HEK293T (cell line): Measurements from ENCODE around the gene TIGD6.

Experiments
- ARNT ChIP-seq: fragments of 450-650 bp; IDR thresholded peaks from 2 replicates; pipeline ENCODE4 v1.6.1; 2017; ENCODE audit warnings: mild to moderate bottlenecking
- BHLHE40 ChIP-seq: fragments of 450-650 bp; IDR thresholded peaks from 2 replicates; pipeline ENCODE4 v1.6.1; 2016; ENCODE audit warnings: mild to moderate bottlenecking, moderate library complexity, borderline replicate concordance
- ELF4 ChIP-seq: fragments of 450-650 bp; IDR thresholded peaks from 2 replicates; pipeline ENCODE4 v1.6.1; 2017; ENCODE audit warnings: antibody characterized with exemption
- FOXA1 ChIP-seq: fragments of 450-650 bp; IDR thresholded peaks from 2 replicates; pipeline ENCODE4 v1.6.1; 2016; ENCODE audit warnings: mild to moderate bottlenecking
- FOXK2 ChIP-seq: fragments of 450-650 bp; IDR thresholded peaks from 2 replicates; pipeline ENCODE4 v1.6.1; 2016; ENCODE audit warnings: mild to moderate bottlenecking
- FOXM1 ChIP-seq: fragments of 450-650 bp; IDR thresholded peaks from 2 replicates; pipeline ENCODE4 v1.6.1; 2017; ENCODE audit warnings: mild to moderate bottlenecking, borderline replicate concordance
- HDGF ChIP-seq: fragments of 450-650 bp; IDR thresholded peaks from 2 replicates; pipeline ENCODE4 v1.6.1; 2017; ENCODE audit warnings: antibody characterized with exemption, borderline replicate concordance
- LEF1 ChIP-seq: fragments of 450-650 bp; IDR thresholded peaks from 2 replicates; pipeline ENCODE4 v1.6.1; 2017; ENCODE audit warnings: mild to moderate bottlenecking, borderline replicate concordance
- NFRKB ChIP-seq: fragments of 450-650 bp; IDR thresholded peaks from 2 replicates; pipeline ENCODE4 v1.6.1; 2016; ENCODE audit warnings: mild to moderate bottlenecking, moderate library complexity
- PKNOX1 ChIP-seq: fragments of 450-650 bp; IDR thresholded peaks from 2 replicates; pipeline ENCODE4 v1.6.1; 2016
- SP1 ChIP-seq: fragments of 450-650 bp; IDR thresholded peaks from 2 replicates; pipeline ENCODE4 v1.6.1; 2017
- SUZ12 ChIP-seq: fragments of 450-650 bp; IDR thresholded peaks from 2 replicates; pipeline ENCODE4 v1.6.1; 2016; ENCODE audit warnings: mild to moderate bottlenecking
- TARDBP ChIP-seq: fragments of 450-650 bp; IDR thresholded peaks from 2 replicates; pipeline ENCODE4 v1.6.1; 2016

GRCh38 chr5:149993471-149993870, 7.0 kb downstream of the TIGD6 start:
- no peak for TF ChIP-seq FOXM1
- TF ChIP-seq PKNOX1 = no peak
- TF ChIP-seq ARNT = no peak
- TF ChIP-seq TARDBP = no peak
- TF ChIP-seq FOXK2 = no peak
- TF ChIP-seq ELF4 = no peak
- no peak for TF ChIP-seq BHLHE40
- no peak for TF ChIP-seq SP1
- no peak for TF ChIP-seq LEF1
- no peak for TF ChIP-seq NFRKB
- no peak for TF ChIP-seq SUZ12
- TF ChIP-seq HDGF = no peak
- no peak for TF ChIP-seq FOXA1
